ENCODE results near the gene VAT1. TPM values are rescaled to one million over a fixed set of nuclear protein-coding genes. Genes with fewer than 3 reads are reported as not detected.

VAT1 gene
- total and polyA plus RNA-seq, 2 of the 13 experiments (the other 11 are each of a cell fraction or from before 2014, with no cell fraction given), result 143 to 205 TPM

DNA sequence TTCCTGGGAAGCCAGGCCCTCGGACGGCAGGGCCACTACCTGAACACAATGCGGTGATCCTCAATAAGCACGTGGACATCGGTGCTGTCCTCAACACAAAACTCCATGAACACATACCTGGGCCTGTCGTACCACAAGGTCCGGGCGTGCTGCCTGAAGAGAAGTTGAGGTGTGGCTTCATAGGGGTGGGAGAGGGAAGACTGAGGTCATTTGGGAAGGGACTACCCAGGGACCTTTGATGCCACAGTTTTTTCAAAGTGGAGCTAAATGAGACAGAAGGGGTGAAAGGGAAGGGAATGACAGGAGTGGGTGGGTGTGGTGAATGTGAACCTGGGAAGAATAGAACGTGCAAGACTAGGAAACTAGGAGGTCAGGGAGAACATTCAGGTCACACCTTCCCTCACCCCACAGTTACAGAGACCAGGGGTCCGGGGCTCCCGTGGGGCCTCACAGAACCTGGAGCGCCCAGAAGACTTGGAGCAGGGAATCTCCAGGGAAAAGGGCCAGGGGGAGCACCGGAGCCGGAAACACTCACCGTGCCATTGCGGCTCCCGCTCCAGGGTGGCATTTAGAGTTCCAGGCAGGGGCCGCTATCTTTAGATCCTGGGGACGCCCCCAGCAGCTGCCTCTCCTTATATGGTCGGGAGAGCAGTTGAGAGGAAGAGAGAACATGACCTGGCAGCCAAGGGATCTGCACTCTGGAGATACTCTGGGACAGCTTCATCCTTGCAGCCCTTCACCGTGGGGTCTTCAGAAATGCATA is 42.5 kb downstream of the VAT1 start, which contains the start of gene PTGES3L (continued):
- TF ChIP-seq FOXM1 (CRISPR knock-in tag; IDR thresholded peaks at IDR 0.05) (no peak), KDM5A (IDR thresholded peaks at IDR 0.05; ENCODE audit: borderline replicate concordance, low read length) (no peak), POLR2AphosphoS5 (IDR thresholded peaks at IDR 0.05; ENCODE audit: low read depth, low read length) (no peak), PHF21A (CRISPR knock-in tag; IDR thresholded peaks at IDR 0.05) (peak; percentile 39; the same call in 1 of the 2 replicates), REL (CRISPR knock-in tag; conservative IDR thresholded peaks at IDR 0.05) (0 out of 2 replicates have a peak, but pooled peaks have one; percentile 16), ZNF282 (IDR thresholded peaks at IDR 0.05; ENCODE audit: partially characterized antibody) (no peak), SCMH1 (CRISPR knock-in tag; IDR thresholded peaks at IDR 0.05; ENCODE audit: borderline replicate concordance) (no peak), ETV6 (CRISPR knock-in tag; conservative IDR thresholded peaks at IDR 0.05) (no peak), ZNF766 (CRISPR knock-in tag; IDR thresholded peaks at IDR 0.05; ENCODE audit: borderline replicate concordance) (peak; percentile 72; the same call in 1 of the 2 replicates), ZC3H4 (CRISPR knock-in tag; IDR thresholded peaks at IDR 0.05; ENCODE audit: borderline replicate concordance) (no peak), USF2 (IDR thresholded peaks at IDR 0.05; ENCODE audit: low read depth, low read length) (no peak), USF2 (CRISPR knock-in tag; IDR thresholded peaks at IDR 0.05; ENCODE audit: borderline replicate concordance) (peak; percentile 52; the same call in 1 of the 2 replicates), DR1 (CRISPR knock-in tag; IDR thresholded peaks at IDR 0.05) (0 out of 2 replicates have a peak, but pooled peaks have one; percentile 48), NRL (CRISPR knock-in tag; IDR thresholded peaks at IDR 0.05; ENCODE audit: borderline replicate concordance) (peak; percentile 62), PAXIP1 (CRISPR knock-in tag; conservative IDR thresholded peaks at IDR 0.05) (peak; percentile 31; the same call in 1 of the 2 replicates), RORA (CRISPR knock-in tag; IDR thresholded peaks at IDR 0.05) (no peak), HNRNPL (IDR thresholded peaks at IDR 0.05; ENCODE audit: low read depth, low read length) (no peak), NFE2L2 (IDR thresholded peaks at IDR 0.05; ENCODE audit: low read length) (no peak), SRF (IDR thresholded peaks at IDR 0.05; ENCODE audit: low read depth, low read length) (peak; percentile 95), ZNF512 (CRISPR knock-in tag; IDR thresholded peaks at IDR 0.05) (no peak)
- TF ChIP-seq, protein P1, sequence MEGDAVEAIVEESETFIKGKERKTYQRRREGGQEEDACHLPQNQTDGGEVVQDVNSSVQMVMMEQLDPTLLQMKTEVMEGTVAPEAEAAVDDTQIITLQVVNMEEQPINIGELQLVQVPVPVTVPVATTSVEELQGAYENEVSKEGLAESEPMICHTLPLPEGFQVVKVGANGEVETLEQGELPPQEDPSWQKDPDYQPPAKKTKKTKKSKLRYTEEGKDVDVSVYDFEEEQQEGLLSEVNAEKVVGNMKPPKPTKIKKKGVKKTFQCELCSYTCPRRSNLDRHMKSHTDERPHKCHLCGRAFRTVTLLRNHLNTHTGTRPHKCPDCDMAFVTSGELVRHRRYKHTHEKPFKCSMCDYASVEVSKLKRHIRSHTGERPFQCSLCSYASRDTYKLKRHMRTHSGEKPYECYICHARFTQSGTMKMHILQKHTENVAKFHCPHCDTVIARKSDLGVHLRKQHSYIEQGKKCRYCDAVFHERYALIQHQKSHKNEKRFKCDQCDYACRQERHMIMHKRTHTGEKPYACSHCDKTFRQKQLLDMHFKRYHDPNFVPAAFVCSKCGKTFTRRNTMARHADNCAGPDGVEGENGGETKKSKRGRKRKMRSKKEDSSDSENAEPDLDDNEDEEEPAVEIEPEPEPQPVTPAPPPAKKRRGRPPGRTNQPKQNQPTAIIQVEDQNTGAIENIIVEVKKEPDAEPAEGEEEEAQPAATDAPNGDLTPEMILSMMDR (CRISPR knock-in tag; IDR thresholded peaks at IDR 0.05), result peak; percentile 45; the same call in 1 of the 2 replicates
